NCI-H82 treated with DMSO at 0.1 percent for 48 hours (cell line): ENCODE measurements around the gene DYNC1LI1.

ENCODE experiments used
- DNase-seq: peaks from one replicate; lab custom pipeline; 2025; ENCODE audit not compliant: unreplicated experiment; lab: John Stamatoyannopoulos, UW

DYNC1LI1 gene

DNA sequence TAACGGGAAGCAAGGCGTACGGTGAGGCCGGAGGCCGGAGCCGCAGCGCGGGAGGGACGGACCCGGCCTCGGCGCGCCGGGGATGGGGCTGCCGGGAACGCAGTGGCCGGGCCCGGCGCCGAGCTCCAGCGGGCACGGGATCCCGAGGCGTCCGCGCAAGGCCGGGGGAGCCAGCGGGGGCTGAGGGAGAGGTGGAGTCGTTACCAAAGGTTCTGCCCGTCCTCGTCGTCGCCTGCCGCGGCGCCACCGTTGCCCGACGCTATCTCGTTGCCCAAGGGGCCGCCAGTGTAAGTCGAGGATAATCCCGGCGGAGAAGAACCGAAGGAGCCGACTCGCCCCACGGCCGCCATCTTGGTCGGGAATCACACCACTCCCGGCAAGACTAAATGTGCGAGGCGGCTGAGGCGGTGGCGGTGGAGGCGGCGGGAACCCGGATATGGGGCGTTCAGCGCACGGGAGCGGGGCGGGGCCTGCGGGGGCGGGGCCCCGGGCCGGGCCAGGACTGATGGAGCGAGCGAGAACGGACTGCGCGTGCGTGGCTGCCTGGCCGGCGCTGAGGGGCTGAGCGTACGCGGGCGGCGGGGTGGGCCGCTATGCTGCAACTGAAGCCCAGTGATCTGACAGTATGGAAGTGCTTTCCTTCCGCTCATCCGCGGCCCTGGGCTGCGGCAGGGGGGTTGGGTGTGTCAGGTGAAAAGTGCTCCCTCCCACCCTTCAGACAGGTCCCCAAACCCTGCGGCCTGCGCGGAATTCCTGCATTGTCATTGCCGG is at the start of gene DYNC1LI1:
Gene DYNC1LI1 (minus strand): TSS at position 438 of the 771 bp plus-strand sequence. CDS start 88 bp downstream, at position 350.
- peak; percentile 80 for DNase-seq

GRCh38 chr3:32619395-32619794 is 48.7 kb upstream of the DYNC1LI1 start:
- DNase-seq = no peak

- DNase-seq = no peak
These were observed 45.8 kb upstream of the DYNC1LI1 start for GRCh38 chr3:32616267-32616962.

DNA sequence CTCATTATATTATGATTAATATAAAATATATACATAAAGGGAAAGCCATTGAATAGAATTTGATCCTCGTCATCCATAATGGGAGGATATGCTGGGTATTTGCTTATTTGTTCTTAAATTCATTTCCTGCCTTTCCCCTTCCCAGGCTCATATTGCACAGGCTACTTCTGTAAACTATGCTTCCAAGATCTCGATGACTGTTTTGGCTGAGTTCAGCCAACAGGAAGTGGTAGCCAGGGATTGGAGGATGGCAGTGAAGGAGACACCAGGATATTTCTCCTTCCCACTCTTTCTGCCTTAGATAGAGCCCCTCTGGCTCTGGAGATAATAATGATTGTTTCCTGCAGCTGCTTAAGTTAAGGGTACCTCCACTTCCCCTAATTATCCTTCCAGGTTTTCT is 44.3 kb upstream of the DYNC1LI1 start:
- no peak for DNase-seq

DNA sequence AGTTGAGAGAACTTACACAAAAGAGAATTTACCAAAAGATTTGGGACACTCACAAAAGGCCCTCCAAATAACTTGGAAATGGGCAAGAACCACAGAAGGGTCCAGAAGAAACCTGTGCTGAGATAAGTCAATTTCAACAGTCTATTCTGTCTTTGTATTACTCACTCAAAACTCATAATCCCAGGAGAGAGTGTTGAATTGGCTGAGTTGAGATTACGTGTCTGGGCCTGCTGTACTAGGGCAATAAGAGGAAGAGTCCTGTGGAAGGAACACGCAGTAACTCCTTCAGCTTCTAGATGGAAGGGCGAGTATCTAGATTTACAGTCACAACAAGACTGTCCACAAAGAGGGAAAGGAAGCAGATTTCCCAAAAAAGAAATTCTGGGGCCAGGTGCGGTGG is 42.5 kb upstream of the DYNC1LI1 start:
- DNase-seq = no peak

GRCh38 chr3:32612547-32612946 is 41.9 kb upstream of the DYNC1LI1 start:
- DNase-seq = no peak

DNA sequence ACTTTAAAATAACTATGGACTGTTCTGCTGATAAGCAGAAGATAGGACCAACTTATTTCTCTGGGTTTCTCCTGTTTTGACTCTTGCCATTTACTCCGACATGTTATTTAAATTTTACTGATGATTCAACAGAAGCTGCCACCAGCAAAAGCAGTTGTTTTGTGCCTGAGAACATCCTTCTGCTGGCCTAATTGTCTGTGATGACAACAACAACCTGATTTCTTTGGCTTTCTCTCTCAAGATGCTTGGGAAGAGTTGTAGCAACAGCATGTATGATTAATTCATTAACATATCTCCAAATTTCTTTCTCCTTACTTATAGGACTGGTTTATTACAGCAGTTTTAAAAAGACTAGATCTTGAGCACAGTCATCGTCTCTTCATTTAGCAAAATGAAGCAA is 36.9 kb upstream of the DYNC1LI1 start:
- DNase-seq = no peak

DNA sequence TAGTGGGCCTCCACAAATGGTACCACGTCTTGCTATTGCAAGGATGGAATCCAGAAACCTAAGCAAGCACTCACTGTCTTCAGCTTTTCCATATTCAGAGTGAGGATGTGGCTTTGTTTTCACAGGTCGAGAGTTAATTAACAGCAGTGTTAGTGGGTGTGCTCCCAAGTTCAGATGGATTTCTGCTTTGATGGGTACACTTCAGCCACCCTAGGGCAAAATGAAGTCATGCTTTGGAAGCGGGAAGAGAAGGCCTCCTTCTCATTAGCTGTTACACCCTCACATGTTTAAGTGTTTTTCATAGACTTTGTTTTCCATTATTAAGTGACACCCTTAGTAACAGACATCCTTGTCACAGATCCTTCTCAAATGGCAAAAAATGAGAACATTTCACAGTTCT is 36.3 kb upstream of the DYNC1LI1 start:
- DNase-seq = no peak

DNA sequence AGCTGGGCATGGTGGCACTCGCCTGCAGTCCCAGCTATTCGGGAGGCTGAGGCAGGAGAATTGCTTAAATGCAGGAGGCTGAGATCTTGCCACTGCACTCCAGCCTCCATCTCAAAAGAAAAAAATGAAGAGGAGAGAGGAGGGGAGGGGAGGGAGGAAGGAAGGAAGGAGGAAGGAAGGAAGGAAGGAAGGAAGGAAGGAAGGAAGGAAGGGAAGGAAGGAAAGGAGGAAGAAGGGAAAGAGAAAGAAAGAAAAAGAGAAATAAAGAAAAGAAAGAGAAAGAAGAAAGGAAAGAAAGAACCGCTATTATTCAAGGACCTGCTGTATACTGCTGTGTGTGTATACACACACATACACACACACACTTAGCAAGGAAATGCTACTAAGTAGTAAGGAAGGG is 35.6 kb upstream of the DYNC1LI1 start:
- DNase-seq = no peak

GRCh38 chr3:32603064-32603463 is 32.4 kb upstream of the DYNC1LI1 start:
- peak; percentile 45 for DNase-seq

DNA sequence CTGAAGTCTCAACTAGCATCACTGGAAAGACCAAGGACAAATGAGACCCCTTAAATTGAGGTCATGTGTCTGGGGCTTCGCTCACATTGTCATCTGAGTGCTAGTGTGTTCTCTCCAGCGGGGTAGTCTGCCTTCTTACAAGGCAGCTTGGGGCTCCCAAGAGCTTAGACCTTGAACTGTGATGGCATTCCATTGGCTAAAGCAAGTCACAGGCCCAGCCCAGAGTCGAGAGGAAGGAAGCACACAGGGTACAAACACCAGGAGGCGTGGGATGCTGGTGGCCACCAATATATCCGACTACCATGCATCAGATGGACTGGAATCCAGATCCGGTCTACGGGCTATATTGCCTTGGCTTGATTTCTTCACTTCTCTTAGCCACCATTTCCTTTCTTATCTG is 31.5 kb upstream of the DYNC1LI1 start:
- no peak for DNase-seq

DNA sequence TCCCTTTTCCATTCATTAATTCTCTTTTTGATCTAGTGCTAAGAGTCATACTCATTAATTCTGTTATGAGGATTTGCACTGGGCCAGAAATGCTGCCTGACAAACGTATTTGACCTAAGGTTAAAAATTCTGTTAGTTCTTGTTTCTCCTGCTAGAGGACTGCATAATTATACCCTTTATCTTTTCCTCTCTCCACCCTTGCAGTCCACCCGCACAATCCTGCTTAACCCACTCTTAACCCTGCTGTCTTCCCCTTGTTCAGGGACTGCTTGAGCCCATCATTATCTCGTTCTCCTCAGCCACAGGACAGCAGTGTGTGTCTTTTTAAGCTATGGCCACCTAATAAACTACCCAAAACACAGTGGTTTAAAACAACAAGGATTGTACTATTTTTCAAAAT is 31.1 kb upstream of the DYNC1LI1 start:
- no peak for DNase-seq

GRCh38 chr3:32597656-32598055 is 27.0 kb upstream of the DYNC1LI1 start:
- DNase-seq = no peak

DNA sequence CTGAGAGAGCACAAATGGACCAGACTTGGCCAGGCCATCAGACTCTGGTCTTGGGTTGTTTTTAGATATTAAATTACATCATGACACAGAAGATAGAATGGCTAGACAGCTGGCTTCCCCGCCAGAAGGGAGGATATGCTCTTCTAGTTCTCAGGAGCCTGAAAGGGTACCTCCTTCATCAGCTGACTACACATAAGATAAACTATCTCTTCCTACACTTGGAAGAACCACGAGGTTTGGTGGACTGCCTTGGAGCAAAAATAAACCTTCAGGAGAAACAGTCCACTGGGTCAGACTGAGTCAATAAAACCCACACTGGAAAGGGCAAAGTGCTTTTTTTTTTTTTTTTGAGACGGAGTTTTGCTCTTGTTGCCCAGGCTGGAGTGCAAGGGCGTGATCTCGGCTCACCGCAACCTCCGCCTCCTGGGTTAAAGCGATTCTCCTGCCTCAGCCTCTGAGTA is 26.3 kb upstream of the DYNC1LI1 start:
- DNase-seq = no peak

DNA sequence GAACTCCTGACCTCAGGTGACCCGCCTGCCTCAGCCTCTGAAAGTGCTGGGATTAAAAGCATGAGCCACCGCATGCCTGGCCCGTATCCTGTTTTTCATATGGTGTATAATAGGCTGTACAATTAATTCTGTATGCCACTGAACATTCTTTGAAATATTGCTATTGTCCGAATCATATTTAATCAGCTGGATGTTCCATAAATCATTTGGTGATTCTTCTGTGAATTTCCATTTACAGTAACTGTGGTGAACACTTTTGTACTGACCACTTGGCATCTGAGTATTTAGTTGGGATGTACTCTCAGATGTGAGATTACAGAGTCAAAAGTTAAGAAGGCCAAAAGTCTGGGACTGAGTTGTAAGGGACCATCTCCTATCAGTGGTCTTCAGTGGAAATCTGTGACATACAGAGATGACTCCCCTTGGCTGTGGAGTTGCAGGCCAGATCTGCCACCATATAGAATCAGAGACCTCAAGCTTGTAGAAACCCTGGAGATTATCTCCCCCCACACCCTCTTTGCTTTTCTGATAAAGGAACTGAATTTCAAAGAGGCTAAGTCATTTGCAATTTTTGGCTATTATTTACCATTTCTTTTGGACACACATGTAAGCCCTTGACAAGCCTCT is 25.7 kb upstream of the DYNC1LI1 start:
- no peak for DNase-seq

- DNase-seq = no peak
These were observed 24.7 kb upstream of the DYNC1LI1 start for GRCh38 chr3:32595323-32595722.

GRCh38 chr3:32593903-32594525 is 23.4 kb upstream of the DYNC1LI1 start:
- DNase-seq = no peak

DNA sequence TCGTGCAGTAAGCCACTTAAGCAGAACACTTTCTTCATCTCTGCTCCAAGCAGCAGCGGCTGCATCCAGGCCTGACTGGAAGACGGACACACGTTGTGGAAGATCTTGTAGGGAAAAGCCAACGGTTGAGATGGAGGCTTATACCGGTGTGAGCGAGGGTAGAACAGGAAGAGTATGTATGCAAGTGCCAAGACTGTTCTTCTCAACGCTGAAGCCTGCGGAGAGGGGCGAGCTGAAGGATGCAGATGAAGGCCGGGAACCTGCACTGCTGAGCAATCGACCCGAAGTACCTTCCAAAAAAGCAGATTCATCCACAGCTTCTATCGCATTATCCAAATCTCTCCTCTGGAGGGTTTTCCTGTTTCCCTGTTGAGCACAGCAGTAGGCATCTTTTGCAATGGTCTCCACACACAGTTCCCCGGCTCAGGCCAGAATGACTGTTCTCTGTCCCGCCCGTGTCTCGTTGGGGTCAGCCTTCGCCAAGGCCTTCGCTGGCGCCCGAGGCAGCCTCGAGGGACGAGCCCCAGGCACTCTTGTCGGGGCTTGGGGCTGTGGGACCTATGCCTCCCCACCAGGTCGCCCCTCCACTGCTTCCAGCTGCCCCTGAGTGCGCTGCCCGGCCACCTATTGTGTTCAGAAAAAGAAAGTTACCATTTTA is 22.2 kb upstream of the DYNC1LI1 start:
- no peak for DNase-seq

GRCh38 chr3:32592011-32592410 is 21.4 kb upstream of the DYNC1LI1 start:
- DNase-seq = no peak

GRCh38 chr3:32591186-32591585 is 20.5 kb upstream of the DYNC1LI1 start:
- no peak for DNase-seq

DNA sequence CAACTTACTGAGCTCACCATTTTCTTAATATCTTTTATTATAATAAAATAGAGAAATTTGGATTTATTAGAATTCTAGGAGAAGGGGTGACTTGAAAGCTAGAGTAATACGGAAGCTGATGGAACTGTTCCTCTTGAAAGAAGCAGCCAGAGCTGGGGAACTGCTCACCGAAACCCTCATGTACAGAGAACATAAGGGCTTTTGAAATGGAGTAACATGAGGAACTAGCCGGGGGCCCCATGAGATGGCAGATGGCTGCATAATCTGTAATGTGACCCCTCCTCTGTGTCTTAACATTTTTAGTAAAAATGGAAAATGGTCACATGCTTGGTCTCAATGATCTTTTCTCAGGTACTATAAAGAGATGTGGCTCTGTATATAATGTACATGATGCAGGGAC is 15.7 kb upstream of the DYNC1LI1 start:
- DNase-seq = no peak
